ENCODE results near the gene KCNAB1. TPM values are rescaled to one million over a fixed set of nuclear protein-coding genes. Genes with fewer than 3 reads are reported as not detected.

The KCNAB1 gene
- total RNA-seq, 1 experiment from 2014 or later, result not detected

- Histone ChIP-seq H3K4me1 (ENCODE audit: control insufficient read depth in 1 of 2, insufficient read depth in 2 of 2, low read length in 2 of 2) (peaks cover 3 to 11% of the 10 kb centered on the region in 2 experiments; a peak in 2 of 4 replicates), H2AFZ (ENCODE audit: low read depth, low read length, poor library complexity, severe bottlenecking) (no peak overlapping the region), H3K9ac (ENCODE audit: low read length) (no peak overlapping the region), H3K79me2 (ENCODE audit: insufficient read depth, low read length) (peaks cover 98% of the 10 kb centered on the region), H4K20me1 (ENCODE audit: insufficient read depth) (peaks cover 6% of the 10 kb centered on the region; the same call in 1 of the 2 replicates), H3K9me2 (ENCODE audit: insufficient read depth) (no peaks in the 10 kb centered on the region), H3K27me3 (ENCODE audit: insufficient read depth, low read length) (no peaks in the 10 kb centered on the region), H3K9me3 (ENCODE audit: control insufficient read depth in 1 of 2, insufficient read depth in 1 of 2, low read depth in 1 of 2, low read length in 2 of 2) (no peaks in the 10 kb centered on the region), H3K4me2 (ENCODE audit: low read length) (no peak overlapping the region), H3K4me3 (replicated peaks in 1 of 2; ENCODE audit: low read depth in 1 of 2, low read length in 2 of 2) (no peak overlapping the region), H3K36me3 (ENCODE audit: control insufficient read depth in 1 of 2, insufficient read depth in 2 of 2, low read length in 2 of 2) (peaks cover 29 to 83% of the 10 kb centered on the region in 2 experiments), H3K27ac (ENCODE audit: low read depth, low read length) (no peak overlapping the region)
- no peak for DNase-seq (ENCODE audit: low read depth, low spot score)
- intact Hi-C loops (cut with micrococcal nuclease), result no loop called here
- ATAC-seq, result no peak
- CTCF ChIA-PET, result no interaction called here
- RAD21 ChIA-PET (ENCODE audit: low non-redundant PET in 1 of 2, low total read pairs in 2 of 2, uncharacterized antibody in 2 of 2, unreplicated experiment in 2 of 2), result no interaction called here
- TF ChIP-seq JUND (IDR thresholded peaks at IDR 0.05) (no peak), YY1 (IDR thresholded peaks at IDR 0.05; ENCODE audit: extremely low read depth, insufficient replicate concordance, low read depth, low read length) (no peak), EZH2phosphoT487 (IDR thresholded peaks at IDR 0.05; ENCODE audit: borderline replicate concordance) (no peak), ZFX (IDR thresholded peaks at IDR 0.05) (no peak), ELF1 (IDR thresholded peaks at IDR 0.05; ENCODE audit: borderline replicate concordance, low read depth) (no peak), ZBTB33 (IDR thresholded peaks at IDR 0.05; ENCODE audit: extremely low read depth, insufficient replicate concordance, low read length) (no peak), POLR2AphosphoS5 (IDR thresholded peaks at IDR 0.05; ENCODE audit: low read depth, low read length) (no peak), FOSL1 (IDR thresholded peaks at IDR 0.05; ENCODE audit: low read depth) (no peak), SRF (IDR thresholded peaks at IDR 0.05; ENCODE audit: low read depth) (no peak)
- no TSS peak for BruUV-seq (replicated peaks)
- POLR2A ChIA-PET, result no interaction called here
These were observed 428.5 kb downstream of the KCNAB1 start for GRCh38 chr3:156548902-156549301.

DNA sequence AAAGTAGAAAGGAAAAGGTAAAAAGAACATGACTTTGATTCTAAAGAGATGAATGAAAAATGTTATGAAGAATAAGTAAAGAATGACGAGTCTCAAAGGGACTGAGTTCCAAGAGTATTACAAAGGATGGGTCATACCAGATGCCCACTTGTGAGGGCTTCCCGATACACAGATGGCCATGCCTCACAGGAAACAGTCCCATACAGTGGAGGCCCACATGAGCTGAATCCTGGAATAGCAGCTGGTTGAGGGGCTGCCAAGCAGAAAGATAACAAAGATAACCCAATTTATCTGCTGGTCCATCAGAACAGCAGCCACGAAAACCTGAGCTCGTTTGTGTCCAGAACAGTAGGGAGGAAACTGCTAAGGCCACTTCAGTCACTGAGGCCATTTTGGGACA is 430.9 kb downstream of the KCNAB1 start:
- H3K4me3 ChIP-seq (replicated peaks in 1 of 2; ENCODE audit: low read depth in 1 of 2, low read length in 2 of 2), result no peak overlapping the region
- ChIA-PET POLR2A (no interaction called here), CTCF (no interaction called here), RAD21 (ENCODE audit: low non-redundant PET in 1 of 2, low total read pairs in 2 of 2, uncharacterized antibody in 2 of 2, unreplicated experiment in 2 of 2) (no interaction called here)
- H3K27me3 ChIP-seq (ENCODE audit: insufficient read depth, low read length), result no peaks in the 10 kb centered on the region
- H4K20me1 ChIP-seq (ENCODE audit: insufficient read depth), result no peaks in the 10 kb centered on the region
- H3K9ac ChIP-seq (ENCODE audit: low read length), result no peak overlapping the region
- peaks cover 24 to 62% of the 10 kb centered on the region in 2 experiments for H3K36me3 ChIP-seq (ENCODE audit: control insufficient read depth in 1 of 2, insufficient read depth in 2 of 2, low read length in 2 of 2)
- ATAC-seq (no peak), DNase-seq (ENCODE audit: low read depth, low spot score) (no peak)
- no peak overlapping the region for H3K4me2 ChIP-seq (ENCODE audit: low read length)
- no peak overlapping the region for H3K27ac ChIP-seq (ENCODE audit: low read depth, low read length)
- no peak overlapping the region for H2AFZ ChIP-seq (ENCODE audit: low read depth, low read length, poor library complexity, severe bottlenecking)
- intact Hi-C loops (cut with micrococcal nuclease), result no loop called here
- no TSS peak for BruUV-seq (replicated peaks)
- H3K9me3 ChIP-seq (ENCODE audit: control insufficient read depth in 1 of 2, insufficient read depth in 1 of 2, low read depth in 1 of 2, low read length in 2 of 2), result no peaks in the 10 kb centered on the region
- H3K9me2 ChIP-seq (ENCODE audit: insufficient read depth), result no peaks in the 10 kb centered on the region
- H3K4me1 ChIP-seq (ENCODE audit: control insufficient read depth in 1 of 2, insufficient read depth in 2 of 2, low read length in 2 of 2), result peaks cover 3 to 22% of the 10 kb centered on the region in 2 experiments; a peak in 2 of 4 replicates
- H3K79me2 ChIP-seq (ENCODE audit: insufficient read depth, low read length), result peaks cover 87% of the 10 kb centered on the region
- TF ChIP-seq EZH2 (IDR thresholded peaks at IDR 0.05) (no peak), POLR2AphosphoS5 (IDR thresholded peaks at IDR 0.05; ENCODE audit: low read depth, low read length) (no peak), YY1 (IDR thresholded peaks at IDR 0.05; ENCODE audit: extremely low read depth, insufficient replicate concordance, low read depth, low read length) (no peak), EZH2phosphoT487 (IDR thresholded peaks at IDR 0.05; ENCODE audit: borderline replicate concordance) (no peak), POLR2A (IDR thresholded peaks at IDR 0.05; ENCODE audit: borderline replicate concordance, extremely low read depth, insufficient read depth, insufficient read length) (no peak), CBX3 (IDR thresholded peaks at IDR 0.05; ENCODE audit: low read depth) (no peak), ZBTB33 (IDR thresholded peaks at IDR 0.05; ENCODE audit: extremely low read depth, insufficient replicate concordance, low read length) (no peak)
- TF ChIP-seq, protein P1, sequence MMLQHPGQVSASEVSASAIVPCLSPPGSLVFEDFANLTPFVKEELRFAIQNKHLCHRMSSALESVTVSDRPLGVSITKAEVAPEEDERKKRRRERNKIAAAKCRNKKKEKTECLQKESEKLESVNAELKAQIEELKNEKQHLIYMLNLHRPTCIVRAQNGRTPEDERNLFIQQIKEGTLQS (IDR thresholded peaks at IDR 0.05), result no peak
- TF ChIP-seq, protein P2, sequence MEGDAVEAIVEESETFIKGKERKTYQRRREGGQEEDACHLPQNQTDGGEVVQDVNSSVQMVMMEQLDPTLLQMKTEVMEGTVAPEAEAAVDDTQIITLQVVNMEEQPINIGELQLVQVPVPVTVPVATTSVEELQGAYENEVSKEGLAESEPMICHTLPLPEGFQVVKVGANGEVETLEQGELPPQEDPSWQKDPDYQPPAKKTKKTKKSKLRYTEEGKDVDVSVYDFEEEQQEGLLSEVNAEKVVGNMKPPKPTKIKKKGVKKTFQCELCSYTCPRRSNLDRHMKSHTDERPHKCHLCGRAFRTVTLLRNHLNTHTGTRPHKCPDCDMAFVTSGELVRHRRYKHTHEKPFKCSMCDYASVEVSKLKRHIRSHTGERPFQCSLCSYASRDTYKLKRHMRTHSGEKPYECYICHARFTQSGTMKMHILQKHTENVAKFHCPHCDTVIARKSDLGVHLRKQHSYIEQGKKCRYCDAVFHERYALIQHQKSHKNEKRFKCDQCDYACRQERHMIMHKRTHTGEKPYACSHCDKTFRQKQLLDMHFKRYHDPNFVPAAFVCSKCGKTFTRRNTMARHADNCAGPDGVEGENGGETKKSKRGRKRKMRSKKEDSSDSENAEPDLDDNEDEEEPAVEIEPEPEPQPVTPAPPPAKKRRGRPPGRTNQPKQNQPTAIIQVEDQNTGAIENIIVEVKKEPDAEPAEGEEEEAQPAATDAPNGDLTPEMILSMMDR (IDR thresholded peaks at IDR 0.05 in 2 of 3, conservative IDR thresholded peaks at IDR 0.05 in 1 of 3; ENCODE audit: borderline replicate concordance in 1 of 3, insufficient read depth in 1 of 3, low read depth in 2 of 3, low read length in 2 of 3), result no peak

All from HCT116 (cell line).